ENCODE measurements around the gene STX16.

DNA sequence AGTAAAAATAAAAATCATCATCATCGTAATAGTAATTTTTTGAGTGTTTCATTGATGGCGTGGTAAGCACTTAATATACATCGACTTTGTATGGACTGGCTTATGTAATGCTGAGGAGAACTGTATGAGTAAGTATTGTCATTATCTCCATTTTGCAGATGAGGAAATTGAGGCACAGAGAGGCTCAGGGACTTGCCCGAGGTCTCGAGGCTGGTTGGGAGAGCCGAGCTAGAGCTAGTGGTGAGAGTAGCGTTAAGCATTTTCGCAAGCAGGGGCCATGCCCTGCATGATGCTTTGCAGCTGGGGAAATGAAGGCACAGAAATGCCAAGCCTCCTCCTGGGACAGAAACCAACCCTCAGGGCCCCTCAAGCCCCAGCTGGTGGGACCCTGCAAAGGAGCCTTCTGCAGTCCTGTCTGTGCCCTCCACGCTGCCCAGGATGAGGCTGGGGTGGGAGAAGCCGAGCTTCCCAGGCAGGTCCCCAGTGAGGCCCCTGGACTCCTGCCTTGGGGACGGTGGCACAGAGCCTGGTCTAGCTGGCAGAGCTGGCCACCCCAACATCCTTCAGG is 31.1 kb upstream of the STX16 start:
- TF ChIP-seq, protein P1, sequence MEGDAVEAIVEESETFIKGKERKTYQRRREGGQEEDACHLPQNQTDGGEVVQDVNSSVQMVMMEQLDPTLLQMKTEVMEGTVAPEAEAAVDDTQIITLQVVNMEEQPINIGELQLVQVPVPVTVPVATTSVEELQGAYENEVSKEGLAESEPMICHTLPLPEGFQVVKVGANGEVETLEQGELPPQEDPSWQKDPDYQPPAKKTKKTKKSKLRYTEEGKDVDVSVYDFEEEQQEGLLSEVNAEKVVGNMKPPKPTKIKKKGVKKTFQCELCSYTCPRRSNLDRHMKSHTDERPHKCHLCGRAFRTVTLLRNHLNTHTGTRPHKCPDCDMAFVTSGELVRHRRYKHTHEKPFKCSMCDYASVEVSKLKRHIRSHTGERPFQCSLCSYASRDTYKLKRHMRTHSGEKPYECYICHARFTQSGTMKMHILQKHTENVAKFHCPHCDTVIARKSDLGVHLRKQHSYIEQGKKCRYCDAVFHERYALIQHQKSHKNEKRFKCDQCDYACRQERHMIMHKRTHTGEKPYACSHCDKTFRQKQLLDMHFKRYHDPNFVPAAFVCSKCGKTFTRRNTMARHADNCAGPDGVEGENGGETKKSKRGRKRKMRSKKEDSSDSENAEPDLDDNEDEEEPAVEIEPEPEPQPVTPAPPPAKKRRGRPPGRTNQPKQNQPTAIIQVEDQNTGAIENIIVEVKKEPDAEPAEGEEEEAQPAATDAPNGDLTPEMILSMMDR (IDR thresholded peaks at IDR 0.05), result no peak
- no peak for TF ChIP-seq POLR2A (IDR thresholded peaks at IDR 0.05)

Data from esophagus squamous epithelium (tissue), 4 donors.